T-cell (primary cell): ENCODE data around the gene ZNF318. TPM values are rescaled to one million over a fixed set of nuclear protein-coding genes. Genes with fewer than 3 reads are reported as not detected.
"Not testable (repeated sequence)": the region's sequence is repeated elsewhere in the genome, so short reads cannot be mapped to it uniquely, and the experiment has no call there.

ENCODE experiments used
- ATAC-seq, 4 experiments: fragments of 200-7000 bp in 3 of 4; fragments of 150-1000 bp in 1 of 4; cut with Tn5 transposase; replicated peaks in 1 of 4; 1 replicate in 3 of 4; 2 replicates in 1 of 4; pipeline ENCODE4 v1.10.0; 2021; ENCODE audit warnings: moderate library complexity in 3 of 4, mild to moderate bottlenecking in 2 of 4, moderate number of reproducible peaks in 1 of 4
- CTCF ChIA-PET, 2 donors: fragments of 300-600 bp; sonication (Branson Sonifier 250); formaldehyde crosslinking; loops; one replicate each; lab custom pipeline; 2022; ENCODE audit warnings: antibody characterized with exemption in 2 of 2; lab: Charles Lee
- POLR2A ChIA-PET, 2 donors: fragments of 300-600 bp; sonication (Branson Sonifier 250); formaldehyde crosslinking; loops; one replicate each; lab custom pipeline; 2022; ENCODE audit warnings: antibody characterized with exemption in 2 of 2; lab: Charles Lee
- DNase-seq, 35 experiments: peaks; one replicate each; pipeline versions ENCODE4 v3.0.0 to v3.0.0-alpha.2; 2013 to 2023
- H3K27ac ChIP-seq: one replicate; pipeline ENCODE4 v1.5.1; 2013; ENCODE audit warnings: low read length
- H3K27me3 ChIP-seq, 2 experiments: replicated peaks in 1 of 2; 1 replicate in 1 of 2; 2 replicates in 1 of 2; pipeline versions ENCODE4 v1.6.1 to v1.7.0; 2013; ENCODE audit warnings: low read length in 1 of 2, mixed read lengths in 1 of 2; ENCODE audit not compliant: control insufficient read depth in 2 of 2, insufficient read depth in 2 of 2; ENCODE audit errors: extremely low read depth in 1 of 2
- H3K36me3 ChIP-seq, 2 donors: 1 replicate in 1 of 2; 2 replicates in 1 of 2; pipeline versions ENCODE4 v1.6.1 to v1.7.0; 2013; ENCODE audit warnings: low read length in 1 of 2; ENCODE audit not compliant: control insufficient read depth in 2 of 2, insufficient read depth in 1 of 2; ENCODE audit errors: extremely low read depth in 1 of 2
- H3K4me1 ChIP-seq, 2 experiments: 1 replicate in 1 of 2; 2 replicates in 1 of 2; pipeline versions ENCODE4 v1.6.1 to v1.7.0; 2013; ENCODE audit warnings: low read length in 2 of 2, mixed read lengths in 1 of 2; ENCODE audit not compliant: insufficient read depth in 2 of 2, control insufficient read depth in 1 of 2; ENCODE audit errors: extremely low read depth in 1 of 2
- H3K4me3 ChIP-seq, 2 donors: 1 replicate in 1 of 2; 2 replicates in 1 of 2; pipeline versions ENCODE4 v1.5.1 to v1.7.0; 2013; ENCODE audit warnings: mild to moderate bottlenecking in 2 of 2, low read length in 1 of 2, moderate library complexity in 1 of 2; ENCODE audit not compliant: control insufficient read depth in 1 of 2; ENCODE audit errors: extremely low read depth in 1 of 2
- H3K9me3 ChIP-seq: 2 replicates; pipeline ENCODE4 v1.7.0; 2013
- H3K27ac Mint-ChIP-seq, 2 donors: one replicate each; pipeline ENCODE4 v1.8.0; 2020 to 2021; ENCODE audit warnings: mild to moderate bottlenecking in 2 of 2, mixed read lengths in 2 of 2
- H3K27me3 Mint-ChIP-seq, 2 donors: one replicate each; pipeline ENCODE4 v1.8.0; 2021 to 2022; ENCODE audit warnings: mixed read lengths in 2 of 2
- H3K36me3 Mint-ChIP-seq: one replicate; pipeline ENCODE4 v1.8.0; 2021; ENCODE audit warnings: mixed read lengths
- H3K4me1 Mint-ChIP-seq, 3 donors: one replicate each; pipeline ENCODE4 v1.8.0; 2020 to 2022; ENCODE audit warnings: mixed read lengths in 3 of 3, mild to moderate bottlenecking in 1 of 3
- H3K4me3 Mint-ChIP-seq, 3 donors: one replicate each; pipeline ENCODE4 v1.8.0; 2020 to 2022; ENCODE audit warnings: mild to moderate bottlenecking in 3 of 3, mixed read lengths in 3 of 3, moderate library complexity in 3 of 3
- H3K9me3 Mint-ChIP-seq, 3 donors: one replicate each; pipeline ENCODE4 v1.8.0; 2020 to 2022; ENCODE audit warnings: mixed read lengths in 3 of 3
- whole genome bisulfite sequencing: methylation state at CpG from one replicate; pipeline ENCODE4 v1.1.5; 2013; ENCODE audit warnings: missing lambda C conversion rate; ENCODE audit not compliant: insufficient coverage; 5-methylcytosine and 5-hydroxymethylcytosine counted together
- total RNA-seq, 35 experiments: library from RNA in 6 of 35; stranded (reverse) in 6 of 35; fragments of 120-200 nt in 1 of 35; gene quantifications; one replicate each; pipeline versions ENCODE4 v1.2.1 to v1.2.4 and lab custom pipeline; 2013 to 2026

Gene ZNF318
- total RNA-seq, 5 donors from 2014 or later (not counting 1 experiment from before 2014, with no cell fraction given) = 24.3 to 33.5 (median 26.2) TPM

GRCh38 chr6:43396408-43397149 lies 27.1 kb upstream of the ZNF318 start:
- CTCF ChIA-PET = interaction anchor here in 1 of 2 donors (0.7 to 2.2 kb wide), 3 partner anchors 13 to 36 kb away, joined by 4 to 10 read pairs (median 7); no protein-coding TSS in a partner anchor
- no peak overlapping the region for H3K27ac ChIP-seq
- H3K9me3 ChIP-seq = no peaks in the 10 kb centered on the region
- WGBS = 87% methylated on average over 3 of the region's 6 CpGs
- H3K4me1 ChIP-seq = peaks cover 7 to 8% of the 10 kb centered on the region in 2 experiments
- no peak for DNase-seq
- no peak overlapping the region for H3K4me3 Mint-ChIP-seq
- H3K27me3 ChIP-seq = no peaks in the 10 kb centered on the region
- H3K36me3 ChIP-seq = no peaks in the 10 kb centered on the region
- H3K27me3 Mint-ChIP-seq = peaks cover 0 to 8% of the 10 kb centered on the region in 2 donors
- H3K4me1 Mint-ChIP-seq = peaks cover 25 to 33% (median 32%) of the 10 kb centered on the region in 3 donors
- H3K36me3 Mint-ChIP-seq = no peaks in the 10 kb centered on the region
- no peak overlapping the region for H3K27ac Mint-ChIP-seq
- no peak for ATAC-seq
- POLR2A ChIA-PET = no interaction called here
- no peak overlapping the region for H3K4me3 ChIP-seq
- no peaks in the 10 kb centered on the region for H3K9me3 Mint-ChIP-seq

- H3K4me3 ChIP-seq = no peak overlapping the region
- no peaks in the 10 kb centered on the region for H3K36me3 ChIP-seq
- no peak for DNase-seq
- Mint-ChIP-seq H3K4me1 (peaks cover 33 to 41% (median 40%) of the 10 kb centered on the region in 3 donors), H3K36me3 (no peaks in the 10 kb centered on the region), H3K27ac (peak overlapping the region in 1 of 2 donors; percentile 28), H3K27me3 (peaks cover 0 to 8% of the 10 kb centered on the region in 2 donors), H3K4me3 (no peak overlapping the region), H3K9me3 (no peaks in the 10 kb centered on the region)
- no peak for ATAC-seq
- POLR2A ChIA-PET = no interaction called here
- H3K27me3 ChIP-seq = no peaks in the 10 kb centered on the region
- CTCF ChIA-PET = interaction anchor here (0.6 to 1.6 kb wide), 2 partner anchors 10 to 12 kb away, joined by 5 to 7 read pairs; no protein-coding TSS in a partner anchor
- WGBS = 77% methylated on average over 3 of the region's 4 CpGs
- H3K4me1 ChIP-seq = peaks cover 13 to 15% of the 10 kb centered on the region in 2 experiments
- no peak overlapping the region for H3K27ac ChIP-seq
- no peaks in the 10 kb centered on the region for H3K9me3 ChIP-seq
Observed at GRCh38 chr6:43395776-43396175, 26.3 kb upstream of the ZNF318 start.

- 80% methylated on average over 1 of the region's 4 CpGs for WGBS
- H3K27me3 ChIP-seq = no peaks in the 10 kb centered on the region
- Mint-ChIP-seq H3K9me3 (no peaks in the 10 kb centered on the region), H3K27ac (no peak overlapping the region), H3K4me1 (peaks cover 41 to 49% (median 48%) of the 10 kb centered on the region in 3 donors), H3K36me3 (no peaks in the 10 kb centered on the region), H3K27me3 (peaks cover 0 to 4% of the 10 kb centered on the region in 2 donors), H3K4me3 (no peak overlapping the region)
- H3K27ac ChIP-seq = no peak overlapping the region
- H3K36me3 ChIP-seq = no peaks in the 10 kb centered on the region
- DNase-seq (no peak), ATAC-seq (no peak)
- no peaks in the 10 kb centered on the region for H3K9me3 ChIP-seq
- POLR2A ChIA-PET = no interaction called here
- CTCF ChIA-PET = interaction anchor here (0.6 to 0.7 kb wide), 2 partner anchors 9 to 62 kb away, joined by 5 read pairs; no protein-coding TSS in a partner anchor
- no peak overlapping the region for H3K4me3 ChIP-seq
- peaks cover 17 to 22% of the 10 kb centered on the region in 2 experiments for H3K4me1 ChIP-seq
Observed at GRCh38 chr6:43394982-43395381, 25.5 kb upstream of the ZNF318 start.

GRCh38 chr6:43393602-43394001 lies 24.2 kb upstream of the ZNF318 start:
- ChIA-PET POLR2A (no interaction called here), CTCF (interaction anchor here (0.6 to 0.7 kb wide), 2 partner anchors 46 to 272 kb away, joined by 3 to 5 read pairs; no protein-coding TSS in a partner anchor)
- WGBS = 64% methylated on average over 3 of the region's 5 CpGs
- DNase-seq (no peak), ATAC-seq (no peak)
- Histone ChIP-seq H3K9me3 (no peaks in the 10 kb centered on the region), H3K4me3 (no peak overlapping the region), H3K27me3 (no peaks in the 10 kb centered on the region), H3K27ac (no peak overlapping the region), H3K4me1 (peaks cover 19 to 23% of the 10 kb centered on the region in 2 experiments), H3K36me3 (no peaks in the 10 kb centered on the region)
- Mint-ChIP-seq H3K4me1 (peaks cover 44 to 58% (median 53%) of the 10 kb centered on the region in 3 donors), H3K27ac (peak overlapping the region; percentile 0 to 10), H3K36me3 (no peaks in the 10 kb centered on the region), H3K9me3 (no peaks in the 10 kb centered on the region), H3K4me3 (peak overlapping the region in 1 of 3 donors; percentile 38), H3K27me3 (peaks cover 0 to 8% of the 10 kb centered on the region in 2 donors)

DNA sequence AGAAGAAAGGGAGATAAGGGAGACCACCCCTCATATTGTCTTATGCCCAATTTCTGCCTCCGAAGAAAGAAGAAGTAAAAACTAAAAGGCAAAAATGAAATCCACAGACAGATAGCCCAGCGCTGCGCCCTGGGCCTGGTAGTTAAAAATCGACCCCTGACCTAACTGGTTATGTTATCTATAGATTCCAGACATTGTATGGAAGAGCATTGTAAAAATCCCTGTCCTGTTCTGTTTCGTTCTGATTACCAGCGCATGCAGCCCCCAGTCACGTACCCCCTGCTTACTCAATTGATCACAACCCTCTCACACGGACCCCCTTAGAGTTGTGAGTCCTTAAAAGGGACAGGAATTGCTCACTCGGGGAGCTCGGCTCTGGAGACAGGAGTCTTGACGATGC lies 23.7 kb upstream of the ZNF318 start:
- ChIA-PET CTCF (interaction anchor here in 1 of 2 donors (0.7 kb wide), 1 partner anchor 272 kb away, joined by 5 read pairs; no protein-coding TSS in a partner anchor), POLR2A (interaction anchor here in 1 of 2 donors (0.6 kb wide), 1 partner anchor 501 kb away, joined by 3 read pairs; no protein-coding TSS in a partner anchor)
- H3K27ac Mint-ChIP-seq, H3K36me3 ChIP-seq, DNase-seq, H3K27me3 Mint-ChIP-seq, H3K27ac ChIP-seq, H3K4me3 ChIP-seq, H3K9me3 Mint-ChIP-seq, H3K36me3 Mint-ChIP-seq, H3K27me3 ChIP-seq, H3K9me3 ChIP-seq, ATAC-seq: not testable (repeated sequence)
- peak overlapping the region in 1 of 3 donors; percentile 38 for H3K4me3 Mint-ChIP-seq
- peaks cover 19 to 23% of the 10 kb centered on the region in 2 experiments for H3K4me1 ChIP-seq
- H3K4me1 Mint-ChIP-seq = peaks cover 44 to 58% (median 53%) of the 10 kb centered on the region in 3 donors
- WGBS = 74% methylated on average over 3 of the region's 11 CpGs

DNA sequence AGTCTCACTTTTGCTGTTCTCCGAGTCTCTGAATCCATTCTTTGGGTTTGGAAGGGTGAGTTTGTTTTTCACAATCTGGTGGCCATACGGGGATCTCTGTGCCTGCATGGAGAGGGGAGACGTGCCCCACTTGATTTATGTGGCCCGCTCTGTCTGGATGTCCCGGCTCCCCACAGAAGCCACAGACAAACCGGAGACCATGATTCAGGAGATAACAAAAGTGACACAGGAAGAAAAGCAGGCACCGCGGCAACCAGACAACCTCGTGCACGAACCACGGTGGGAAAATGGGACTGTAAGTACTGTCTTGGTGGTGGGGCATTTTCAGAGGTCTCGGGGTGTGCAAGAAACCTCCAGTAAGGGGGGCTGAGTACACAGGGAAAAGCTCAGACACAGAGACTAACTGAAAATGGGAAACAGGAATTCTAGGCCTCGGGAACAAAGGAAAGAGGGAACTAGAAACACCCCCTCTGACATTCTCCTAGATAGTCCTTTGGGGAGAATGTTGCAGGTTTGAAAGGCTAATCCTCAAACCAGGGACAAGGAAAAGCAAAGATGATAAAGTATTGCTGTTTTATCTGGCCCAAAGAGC lies 22.1 kb upstream of the ZNF318 start:
- ChIA-PET POLR2A (interaction anchor here in 1 of 2 donors (0.6 kb wide), 1 partner anchor 47 kb away, joined by 3 read pairs; no protein-coding TSS in a partner anchor), CTCF (interaction anchor here (0.6 to 1.7 kb wide), 3 partner anchors 8 to 22 kb away, joined by 3 to 6 read pairs (median 3); partner anchors contain the start of gene ZNF318 (in 1 of the 2))
- 2% methylated on average over 9 of the region's 13 CpGs for WGBS
- Histone ChIP-seq H3K4me3 (peak overlapping the region in 1 of 2 donors; percentile 44), H3K27me3 (no peaks in the 10 kb centered on the region), H3K4me1 (peaks cover 20 to 23% of the 10 kb centered on the region in 2 experiments), H3K27ac (no peak overlapping the region), H3K36me3 (no peaks in the 10 kb centered on the region), H3K9me3 (no peaks in the 10 kb centered on the region)
- H3K27ac Mint-ChIP-seq = no peak overlapping the region
- H3K9me3 Mint-ChIP-seq = no peaks in the 10 kb centered on the region
- DNase-seq (peak in 31 of 35 experiments; percentile 12 to 72 (median 33)), ATAC-seq (peak; percentile 60 to 90 (median 68))
- peaks cover 40 to 56% (median 53%) of the 10 kb centered on the region in 3 donors for H3K4me1 Mint-ChIP-seq
- no peaks in the 10 kb centered on the region for H3K36me3 Mint-ChIP-seq
- H3K27me3 Mint-ChIP-seq = peaks cover 0 to 12% of the 10 kb centered on the region in 2 donors
- H3K4me3 Mint-ChIP-seq = peak overlapping the region; percentile 43 to 80 (median 64)
